KOPT-K1 (cell line): ENCODE data around the gene NEO1.
"Not testable (repeated sequence)": the region's sequence is repeated elsewhere in the genome, so short reads cannot be mapped to it uniquely, and the experiment has no call there.

Experiments
- H3K27ac ChIP-seq: fragments of 200-600 bp; sonication (generic); 2 replicates; pipeline ENCODE4 v1.5.1; 2016; ENCODE audit warnings: antibody characterized with exemption, mild to moderate bottlenecking, low read depth, low read length; ENCODE audit not compliant: poor library complexity, severe bottlenecking
- H3K36me3 ChIP-seq: fragments of 200-600 bp; sonication (generic); 2 replicates; pipeline ENCODE4 v1.5.1; 2017; ENCODE audit warnings: antibody characterized with exemption, mild to moderate bottlenecking, low read length, moderate library complexity; ENCODE audit not compliant: insufficient read depth
- H3K9me3 ChIP-seq: fragments of 200-600 bp; sonication (generic); 2 replicates; pipeline ENCODE4 v1.5.1; 2017; ENCODE audit warnings: antibody characterized with exemption, low read length, mild to moderate bottlenecking; ENCODE audit not compliant: insufficient read depth, poor library complexity, severe bottlenecking

NEO1 gene

DNA sequence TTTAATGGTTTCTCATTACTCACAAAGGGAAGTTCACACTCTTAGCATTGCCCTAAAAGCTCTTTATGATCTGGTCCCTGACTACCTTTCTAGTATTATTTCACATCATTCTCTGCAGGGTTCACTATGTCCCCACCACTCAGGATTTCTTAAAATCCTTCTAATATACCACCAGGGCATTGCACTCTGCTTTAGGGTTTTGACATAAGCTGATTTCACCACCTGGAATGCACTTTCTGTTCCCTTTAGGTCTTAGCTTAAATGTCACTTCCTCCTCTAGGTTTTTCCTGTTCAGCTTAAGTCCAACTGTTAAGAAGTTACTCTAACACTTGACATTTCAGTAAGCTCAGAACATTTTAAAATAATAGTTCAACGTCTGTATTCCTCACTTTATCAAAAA is 234.8 kb downstream of the NEO1 start:
- no peaks in the 10 kb centered on the region for H3K36me3 ChIP-seq
- no peak overlapping the region for H3K27ac ChIP-seq

DNA sequence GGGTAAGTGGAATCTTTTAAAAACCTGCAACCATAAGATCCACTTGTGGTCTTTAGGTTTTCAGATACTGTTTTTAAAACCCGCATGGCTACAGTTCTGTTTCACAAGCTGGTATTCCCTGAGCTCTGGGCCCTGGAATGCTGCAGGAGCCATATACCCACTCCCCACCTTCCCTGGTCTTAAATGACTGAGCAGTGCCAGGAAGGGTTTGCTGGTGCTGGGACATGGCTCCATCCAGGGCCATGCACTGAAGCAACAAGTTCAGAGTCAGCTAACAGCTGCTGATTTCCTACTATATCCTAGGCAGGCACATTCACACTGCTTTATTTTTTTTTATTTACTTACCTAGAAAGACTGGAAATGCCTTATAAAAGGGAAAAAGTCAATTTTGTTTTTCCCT is 239.2 kb downstream of the NEO1 start:
- Histone ChIP-seq H3K27ac (no peak overlapping the region), H3K9me3 (no peaks in the 10 kb centered on the region), H3K36me3 (no peaks in the 10 kb centered on the region)

More for the DNA sequence above, 234.8 kb downstream of the NEO1 start:
- H3K9me3 ChIP-seq = no peaks in the 10 kb centered on the region

GRCh38 chr15:73293773-73294172 is 241.5 kb downstream of the NEO1 start:
- H3K27ac ChIP-seq = no peak overlapping the region
- no peaks in the 10 kb centered on the region for H3K36me3 ChIP-seq

DNA sequence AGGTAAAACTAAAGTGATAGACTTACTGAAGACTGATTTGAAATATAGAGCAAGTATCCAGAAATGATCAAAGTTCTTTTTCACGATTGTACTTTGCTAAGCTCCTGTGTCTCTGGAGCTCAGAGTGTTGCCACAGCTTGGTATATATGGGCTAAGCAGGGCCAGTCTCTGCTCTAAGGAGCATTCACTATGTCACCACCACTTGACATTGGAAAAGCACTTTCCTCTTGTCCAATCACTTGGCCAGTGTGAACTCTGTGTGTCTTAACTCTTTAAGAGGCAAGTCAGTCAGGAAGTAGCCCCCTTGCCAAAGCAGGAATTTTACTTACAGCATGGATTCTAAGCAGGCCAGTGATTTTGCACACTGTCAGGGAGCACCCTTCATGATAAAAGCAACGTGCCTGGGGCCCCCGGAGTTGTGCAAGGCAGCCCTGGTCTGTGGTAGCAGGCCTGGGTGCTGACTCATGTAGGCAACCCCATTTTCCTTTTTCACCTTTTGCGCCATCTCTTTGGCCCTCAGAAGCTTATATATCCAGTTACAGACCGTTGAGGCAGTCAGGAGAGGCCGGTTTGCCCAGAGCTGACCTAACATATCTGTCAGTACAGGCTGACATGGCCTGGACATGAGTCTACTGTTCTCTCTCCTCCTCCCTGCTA is 243.5 kb downstream of the NEO1 start:
- H3K27ac ChIP-seq = no peak overlapping the region
- H3K9me3 ChIP-seq = no peaks in the 10 kb centered on the region
- H3K36me3 ChIP-seq = no peaks in the 10 kb centered on the region

More at GRCh38 chr15:73293773-73294172, 241.5 kb downstream of the NEO1 start:
- no peaks in the 10 kb centered on the region for H3K9me3 ChIP-seq

GRCh38 chr15:73296609-73297353 is 244.5 kb downstream of the NEO1 start:
- Histone ChIP-seq H3K36me3 (no peaks in the 10 kb centered on the region), H3K9me3 (no peaks in the 10 kb centered on the region), H3K27ac (no peak overlapping the region)

DNA sequence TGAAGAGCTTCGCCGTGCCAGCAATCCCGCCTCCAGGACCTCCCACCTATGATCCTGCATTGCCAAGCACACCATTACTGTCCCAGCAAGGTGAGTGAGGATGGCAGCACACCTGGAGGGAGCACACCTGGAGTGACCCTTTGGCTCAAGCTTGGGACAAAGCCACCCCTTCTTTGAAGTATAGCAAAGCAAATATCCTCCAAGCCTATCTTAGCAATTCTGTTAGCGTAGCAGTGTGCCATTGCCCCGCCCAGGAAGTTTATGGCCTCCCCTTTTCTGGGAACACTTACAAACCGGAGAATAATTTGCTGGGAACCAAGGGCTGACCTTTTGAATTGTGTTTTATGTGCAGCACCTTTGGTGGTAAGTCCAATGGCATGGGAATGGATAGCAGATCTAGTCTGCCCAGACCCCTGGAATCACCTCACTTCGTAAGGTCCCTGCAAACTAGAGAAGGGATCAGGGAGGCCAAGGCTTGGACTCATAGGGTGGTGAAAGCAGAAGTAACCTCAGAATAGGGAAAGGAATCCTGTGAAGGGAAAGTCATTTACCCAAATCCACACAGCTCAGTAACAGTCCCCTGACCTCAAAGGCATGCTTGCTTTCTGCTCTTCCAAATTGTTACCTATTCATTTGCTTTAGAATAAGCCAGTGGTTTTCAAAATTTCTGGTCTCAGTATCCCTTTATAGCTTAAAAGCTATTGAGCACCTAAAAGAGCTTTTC is 246.4 kb downstream of the NEO1 start:
- Histone ChIP-seq H3K27ac (no peak overlapping the region), H3K36me3 (no peaks in the 10 kb centered on the region), H3K9me3 (no peaks in the 10 kb centered on the region)

GRCh38 chr15:73300286-73300685 is 248.0 kb downstream of the NEO1 start:
- not testable (repeated sequence) for H3K36me3 ChIP-seq, H3K9me3 ChIP-seq, H3K27ac ChIP-seq

- no peaks in the 10 kb centered on the region for H3K9me3 ChIP-seq
- no peaks in the 10 kb centered on the region for H3K36me3 ChIP-seq
- no peak overlapping the region for H3K27ac ChIP-seq
These were observed 251.4 kb downstream of the NEO1 start for GRCh38 chr15:73303636-73304035.

DNA sequence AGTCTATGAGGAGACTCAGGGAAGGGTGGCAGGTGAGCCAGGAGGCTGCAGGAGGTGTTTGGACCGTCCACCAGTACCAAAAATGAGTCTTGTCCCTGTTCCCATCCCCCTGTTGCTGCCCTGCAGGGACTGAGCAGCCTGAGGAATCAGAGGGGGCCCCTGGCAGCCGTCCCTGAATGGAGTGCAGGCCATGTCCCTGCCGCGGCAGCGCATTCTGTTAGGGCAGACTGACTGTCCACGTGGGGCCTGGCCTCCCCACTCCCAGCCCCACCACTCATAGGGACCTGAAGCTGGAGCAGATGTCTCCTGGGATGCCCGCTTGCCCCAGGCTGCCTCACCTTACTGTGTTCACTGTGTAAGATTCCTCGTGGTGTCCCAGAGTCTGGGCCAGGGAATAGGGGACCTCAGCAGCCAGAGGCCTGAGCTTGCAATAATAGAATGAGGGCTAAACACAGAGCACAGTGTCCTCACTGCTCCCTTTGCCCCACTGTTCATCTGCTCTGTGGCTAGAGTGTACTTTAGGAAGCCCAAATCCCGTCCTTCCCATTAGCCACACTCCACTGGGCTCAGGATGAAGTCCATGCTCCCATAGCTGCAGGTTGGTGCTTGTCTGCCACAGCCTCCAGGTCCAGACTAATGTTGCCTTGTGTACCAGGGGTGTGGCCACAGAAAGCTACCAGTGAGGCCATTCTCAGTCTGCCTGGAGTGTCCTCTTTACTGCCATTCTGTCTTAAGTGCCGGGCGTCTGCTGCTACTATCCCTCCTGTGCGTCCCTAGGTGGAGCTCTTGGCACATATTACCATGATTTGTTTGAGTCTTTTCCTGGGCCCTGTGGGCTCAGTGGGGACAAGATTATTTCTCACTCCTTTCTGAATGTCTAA is 253.3 kb downstream of the NEO1 start:
- no peak overlapping the region for H3K27ac ChIP-seq
- H3K9me3 ChIP-seq = no peaks in the 10 kb centered on the region
- H3K36me3 ChIP-seq = no peaks in the 10 kb centered on the region

DNA sequence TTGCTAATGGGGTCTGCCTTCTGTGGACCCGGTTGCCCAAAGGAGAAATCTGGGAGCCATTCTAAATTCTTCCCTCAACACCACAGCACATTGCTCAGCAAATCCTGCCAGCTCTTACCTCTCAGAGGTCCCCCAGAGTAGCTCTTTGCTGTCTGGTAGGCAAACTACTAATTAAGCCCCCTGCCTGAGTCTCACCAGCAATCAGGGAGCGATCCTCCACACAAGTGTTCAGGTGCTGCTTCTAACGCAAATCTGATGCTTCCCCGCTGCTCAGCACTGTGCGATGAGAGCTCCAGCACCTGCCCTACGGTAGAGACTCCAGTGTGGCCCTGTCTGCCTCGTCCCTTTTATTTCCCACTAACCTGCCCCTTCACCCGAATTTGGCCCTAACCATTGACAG is 256.0 kb downstream of the NEO1 start:
- Histone ChIP-seq H3K27ac (no peak overlapping the region), H3K36me3 (no peaks in the 10 kb centered on the region), H3K9me3 (no peaks in the 10 kb centered on the region)

DNA sequence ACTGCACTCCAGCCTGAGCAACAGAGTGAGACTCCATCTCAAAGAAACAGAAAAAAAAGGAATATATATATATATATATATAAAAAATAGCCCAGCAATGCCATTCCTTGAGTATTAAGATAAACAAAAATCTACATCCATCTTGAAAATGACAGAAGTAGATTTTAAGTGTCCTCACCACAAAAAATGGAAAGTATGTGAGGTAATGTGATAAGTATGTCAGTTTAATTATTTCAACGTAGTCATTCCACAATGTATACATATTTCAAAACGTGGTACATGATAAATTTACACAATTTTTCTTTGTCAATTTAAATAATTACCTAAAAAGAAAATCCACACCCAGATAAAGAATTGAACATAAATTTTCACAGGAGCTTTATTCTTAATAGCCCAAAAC is 261.6 kb downstream of the NEO1 start:
- Histone ChIP-seq H3K27ac (no peak overlapping the region), H3K9me3 (no peaks in the 10 kb centered on the region), H3K36me3 (no peaks in the 10 kb centered on the region)

- Histone ChIP-seq H3K27ac (no peak overlapping the region), H3K36me3 (no peaks in the 10 kb centered on the region), H3K9me3 (no peaks in the 10 kb centered on the region)
These were observed 265.6 kb downstream of the NEO1 start for GRCh38 chr15:73317651-73318462.

- Histone ChIP-seq H3K36me3 (no peaks in the 10 kb centered on the region), H3K9me3 (no peaks in the 10 kb centered on the region), H3K27ac (no peak overlapping the region)
These were observed 266.4 kb downstream of the NEO1 start for GRCh38 chr15:73318463-73319351.
